ENCODE data around the gene TPP1.

Gene TPP1

GRCh38 chr11:6626971-6627761 is 7.9 kb upstream of the TPP1 start:
- no peak for DNase-seq

- DNase-seq, result no peak
Measured at GRCh38 chr11:6625832-6626420, 6.7 kb upstream of the TPP1 start.

- no peak for DNase-seq
Measured at GRCh38 chr11:6625156-6625831, 6.1 kb upstream of the TPP1 start.

- DNase-seq, result no peak
Measured at GRCh38 chr11:6623391-6624363, 4.5 kb upstream of the TPP1 start.

- no peak for DNase-seq
Measured at GRCh38 chr11:6622261-6623171, 3.3 kb upstream of the TPP1 start.

- no peak for DNase-seq
Measured at GRCh38 chr11:6621711-6622211, 2.5 kb upstream of the TPP1 start.

- DNase-seq, result no peak
Measured at GRCh38 chr11:6620636-6621035, 1.4 kb upstream of the TPP1 start.

GRCh38 chr11:6618117-6619003 is 862 bp downstream of the TPP1 start:
- peak; percentile 57 for DNase-seq

- no peak for DNase-seq
Measured at GRCh38 chr11:6617315-6617781, 1.9 kb downstream of the TPP1 start.

GRCh38 chr11:6616596-6617250 is 2.5 kb downstream of the TPP1 start:
- DNase-seq, result no peak

- no peak for DNase-seq
Measured at GRCh38 chr11:6615882-6616585, 3.2 kb downstream of the TPP1 start.

GRCh38 chr11:6615046-6615445 is 4.2 kb downstream of the TPP1 start:
- no peak for DNase-seq

- no peak for DNase-seq
Measured at GRCh38 chr11:6614446-6614845, 4.8 kb downstream of the TPP1 start.

- no peak for DNase-seq
Measured at GRCh38 chr11:6613496-6613895, 5.7 kb downstream of the TPP1 start.

- peak; percentile 95 for DNase-seq
Measured at GRCh38 chr11:6612213-6613041, 6.8 kb downstream of the TPP1 start, which contains the start of gene TAF10. TAF10 (minus strand) TSS chr11:6612216; CDS start chr11:6612189, 27 bp downstream.

- no peak for DNase-seq
Measured at GRCh38 chr11:6611963-6612212, 7.3 kb downstream of the TPP1 start.

GRCh38 chr11:6611092-6611962 is 7.9 kb downstream of the TPP1 start:
- peak; percentile 29 for DNase-seq

Data from activated gamma-delta T cell treated with Interleukin-2 at 50 U/mL for 16 hours (primary cell).